ENCODE results near the gene WIPF2.

- TF ChIP-seq CTCF (IDR thresholded peaks at IDR 0.05; ENCODE audit: poor library complexity) (no peak), EZH2 (IDR thresholded peaks at IDR 0.05; ENCODE audit: borderline replicate concordance) (no peak)
Observed at GRCh38 chr17:40312131-40312731, 93.1 kb downstream of the WIPF2 start.

All from hepatocyte (in vitro differentiated cells).